ENCODE data around the gene TGM1. TPM values are rescaled to one million over a fixed set of nuclear protein-coding genes. Genes with fewer than 3 reads are reported as not detected.

TGM1 gene
- total RNA-seq, 4 donors from 2014 or later, result 0.20 TPM; not detected in 3

DNA sequence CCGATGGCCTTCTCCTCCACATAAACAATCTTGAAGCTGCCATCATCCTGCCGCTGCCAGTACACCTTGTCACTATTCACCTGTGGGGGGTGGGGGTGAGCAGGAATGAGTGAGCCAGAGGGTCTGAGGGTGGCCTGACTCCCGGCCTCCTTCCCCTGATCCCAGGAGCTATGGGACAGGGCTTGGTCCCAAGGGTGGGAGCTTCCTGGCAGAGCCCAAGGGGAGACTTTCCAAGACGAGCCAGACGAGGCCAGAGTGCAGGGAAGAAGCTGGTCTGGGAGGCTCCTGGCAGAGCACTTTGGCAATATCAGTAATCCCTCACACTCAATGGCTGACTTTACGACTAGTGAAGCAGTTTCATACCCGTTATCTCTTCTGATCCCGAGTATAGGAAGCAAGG is 7.5 kb downstream of the TGM1 start:
- intact Hi-C loops (cut with DNase I; ENCODE audit: low total_unique reads), result no loop called here
- in situ Hi-C loops (cut with MboI; ENCODE audit: low sequenced_read_pairs in 4 of 4), result no loop called here
- no peak overlapping the region for H3K4me3 ChIP-seq

DNA sequence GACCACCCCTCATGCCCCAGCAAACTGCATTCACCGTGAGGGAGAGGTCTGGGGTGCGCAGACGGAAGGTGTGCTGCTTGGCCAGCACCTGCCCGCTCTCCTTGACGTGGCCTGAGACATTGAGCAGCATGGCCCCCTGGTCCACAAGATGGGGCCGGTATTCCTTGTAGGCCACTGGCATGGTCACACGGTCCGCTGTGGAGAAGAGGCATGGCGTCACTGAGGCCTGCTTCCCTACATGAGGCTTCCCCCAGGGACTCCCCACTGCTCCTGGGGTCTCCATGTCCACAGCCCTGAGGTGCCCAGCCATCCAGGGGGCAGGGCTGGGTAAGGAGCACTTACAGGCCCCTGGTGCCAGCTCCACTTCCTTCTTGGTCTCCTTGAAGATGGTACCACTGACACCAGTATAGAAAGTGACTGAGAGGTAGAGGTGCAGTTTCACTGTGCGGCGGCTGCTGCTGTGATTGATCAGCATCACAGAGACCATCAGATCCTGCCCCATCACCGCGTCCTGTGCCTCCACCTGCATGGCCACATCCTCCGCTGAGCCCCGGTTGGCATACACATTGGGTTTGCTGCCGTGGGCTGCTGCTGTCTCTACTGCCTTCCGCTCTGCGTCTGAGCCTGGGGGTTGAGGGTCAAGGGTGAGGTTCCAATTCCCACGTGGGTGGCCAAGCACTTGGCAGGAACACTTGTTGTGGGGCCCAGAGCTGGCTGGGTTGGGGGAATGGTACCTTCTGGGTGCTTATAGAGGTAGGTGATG is 8.2 kb downstream of the TGM1 start:
- no peaks in the 10 kb centered on the region for H3K27me3 ChIP-seq
- H3K4me1 ChIP-seq, result no peaks in the 10 kb centered on the region
- no peak for DNase-seq
- no peak overlapping the region for H3K27ac ChIP-seq
- in situ Hi-C loops (cut with MboI; ENCODE audit: low sequenced_read_pairs in 4 of 4) (no loop called here), intact Hi-C loops (cut with DNase I; ENCODE audit: low total_unique reads) (no loop called here)
- no peak for TF ChIP-seq POLR2A (IDR thresholded peaks at IDR 0.05)
- TF ChIP-seq, protein P1, sequence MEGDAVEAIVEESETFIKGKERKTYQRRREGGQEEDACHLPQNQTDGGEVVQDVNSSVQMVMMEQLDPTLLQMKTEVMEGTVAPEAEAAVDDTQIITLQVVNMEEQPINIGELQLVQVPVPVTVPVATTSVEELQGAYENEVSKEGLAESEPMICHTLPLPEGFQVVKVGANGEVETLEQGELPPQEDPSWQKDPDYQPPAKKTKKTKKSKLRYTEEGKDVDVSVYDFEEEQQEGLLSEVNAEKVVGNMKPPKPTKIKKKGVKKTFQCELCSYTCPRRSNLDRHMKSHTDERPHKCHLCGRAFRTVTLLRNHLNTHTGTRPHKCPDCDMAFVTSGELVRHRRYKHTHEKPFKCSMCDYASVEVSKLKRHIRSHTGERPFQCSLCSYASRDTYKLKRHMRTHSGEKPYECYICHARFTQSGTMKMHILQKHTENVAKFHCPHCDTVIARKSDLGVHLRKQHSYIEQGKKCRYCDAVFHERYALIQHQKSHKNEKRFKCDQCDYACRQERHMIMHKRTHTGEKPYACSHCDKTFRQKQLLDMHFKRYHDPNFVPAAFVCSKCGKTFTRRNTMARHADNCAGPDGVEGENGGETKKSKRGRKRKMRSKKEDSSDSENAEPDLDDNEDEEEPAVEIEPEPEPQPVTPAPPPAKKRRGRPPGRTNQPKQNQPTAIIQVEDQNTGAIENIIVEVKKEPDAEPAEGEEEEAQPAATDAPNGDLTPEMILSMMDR (IDR thresholded peaks at IDR 0.05 in 4 of 5, conservative IDR thresholded peaks at IDR 0.05 in 1 of 5), result no peak
- H3K36me3 ChIP-seq, result no peaks in the 10 kb centered on the region
- ATAC-seq, result no peak
- H3K9me3 ChIP-seq, result no peaks in the 10 kb centered on the region
- no peak overlapping the region for H3K4me3 ChIP-seq

More for the DNA sequence above, 7.5 kb downstream of the TGM1 start:
- no peak overlapping the region for H3K27ac ChIP-seq
- no peaks in the 10 kb centered on the region for H3K9me3 ChIP-seq
- H3K27me3 ChIP-seq, result no peaks in the 10 kb centered on the region
- no peaks in the 10 kb centered on the region for H3K36me3 ChIP-seq
- no peaks in the 10 kb centered on the region for H3K4me1 ChIP-seq
- DNase-seq, result no peak
- TF ChIP-seq, protein P1 (IDR thresholded peaks at IDR 0.05 in 4 of 5, conservative IDR thresholded peaks at IDR 0.05 in 1 of 5), result no peak
- TF ChIP-seq POLR2A (IDR thresholded peaks at IDR 0.05), result no peak
- no peak for ATAC-seq

DNA sequence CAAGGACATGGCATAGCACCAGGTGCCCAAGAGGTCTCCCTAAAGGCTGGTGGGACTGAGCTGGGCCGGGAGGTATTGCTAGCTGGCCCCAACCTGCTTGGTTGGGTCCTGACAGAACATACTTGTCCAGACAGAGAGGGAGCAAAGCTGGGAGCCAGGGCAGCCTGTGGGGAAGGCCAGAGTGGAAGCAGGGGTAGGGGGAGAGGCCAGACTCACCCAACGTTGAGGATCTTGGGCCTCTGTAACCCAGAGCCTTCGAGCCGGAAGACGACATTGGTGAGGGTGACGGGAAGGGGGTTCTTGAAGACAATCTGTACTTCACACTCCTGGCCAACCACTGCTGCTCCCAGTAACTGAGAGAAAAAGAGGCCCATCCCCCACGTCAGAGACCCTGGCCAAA is 9.0 kb downstream of the TGM1 start:
- no peak for ATAC-seq
- Histone ChIP-seq H3K27ac (no peak overlapping the region), H3K9me3 (no peaks in the 10 kb centered on the region), H3K27me3 (no peaks in the 10 kb centered on the region), H3K4me3 (no peak overlapping the region), H3K4me1 (no peaks in the 10 kb centered on the region), H3K36me3 (no peaks in the 10 kb centered on the region)
- no peak for TF ChIP-seq POLR2A (IDR thresholded peaks at IDR 0.05)
- TF ChIP-seq, protein P1 (IDR thresholded peaks at IDR 0.05 in 4 of 5, conservative IDR thresholded peaks at IDR 0.05 in 1 of 5), result no peak
- DNase-seq, result no peak
- in situ Hi-C loops (cut with MboI; ENCODE audit: low sequenced_read_pairs in 4 of 4), result no loop called here
- intact Hi-C loops (cut with DNase I; ENCODE audit: low total_unique reads), result no loop called here

DNA sequence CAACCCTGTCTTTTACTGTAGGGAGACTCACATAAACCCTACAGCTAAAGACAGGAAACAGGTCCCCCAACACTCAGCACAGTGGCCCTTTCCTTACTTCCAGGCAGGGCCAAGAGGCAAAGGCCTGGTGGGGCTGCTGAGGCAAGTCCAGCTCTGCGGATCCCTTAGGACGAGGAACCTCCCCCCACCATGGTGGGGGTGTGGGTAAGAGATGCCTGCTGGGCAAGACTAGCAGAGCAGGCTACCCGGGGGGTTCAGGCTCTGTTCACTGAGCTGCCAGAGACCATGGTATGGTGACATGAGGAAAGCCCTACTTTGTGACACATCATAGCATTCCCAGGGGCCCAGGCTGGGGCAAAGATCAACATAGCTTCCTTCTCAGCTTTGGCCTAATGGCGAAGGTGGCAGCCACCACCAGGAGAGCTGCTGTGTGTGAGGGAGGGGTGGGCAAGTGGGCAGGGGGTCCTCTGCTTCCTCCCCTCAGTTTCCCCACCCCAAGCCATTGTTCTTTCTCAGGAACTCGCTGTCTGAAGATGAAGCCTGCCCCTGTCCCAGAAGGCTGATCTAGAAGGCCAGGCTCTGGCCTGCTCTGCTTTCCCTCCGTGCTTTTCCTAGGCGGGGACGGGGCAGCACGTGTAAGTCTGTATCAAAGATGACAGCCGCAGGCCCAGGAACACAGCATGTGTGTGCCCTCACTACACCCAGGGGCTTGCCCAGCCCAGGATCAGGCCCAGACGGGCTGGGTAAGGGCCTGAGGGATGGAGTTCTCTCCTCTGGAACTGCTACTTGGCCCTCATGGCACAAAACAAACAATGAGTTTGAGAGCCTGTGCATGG is 10.5 kb downstream of the TGM1 start:
- intact Hi-C loops (cut with DNase I; ENCODE audit: low total_unique reads) (no loop called here), in situ Hi-C loops (cut with MboI; ENCODE audit: low sequenced_read_pairs in 4 of 4) (no loop called here)
- no peaks in the 10 kb centered on the region for H3K27me3 ChIP-seq

More for the DNA sequence above, 10.5 kb downstream of the TGM1 start:
- ATAC-seq, result no peak
- Histone ChIP-seq H3K27ac (no peak overlapping the region), H3K9me3 (no peaks in the 10 kb centered on the region), H3K4me1 (no peaks in the 10 kb centered on the region), H3K4me3 (no peak overlapping the region), H3K36me3 (no peaks in the 10 kb centered on the region)
- TF ChIP-seq, protein P1 (IDR thresholded peaks at IDR 0.05 in 4 of 5, conservative IDR thresholded peaks at IDR 0.05 in 1 of 5), result no peak
- no peak for TF ChIP-seq POLR2A (IDR thresholded peaks at IDR 0.05)
- DNase-seq, result no peak
